ENCODE results near the gene EEF2KMT.
"Not testable (repeated sequence)": the region's sequence is repeated elsewhere in the genome, so short reads cannot be mapped to it uniquely, and the experiment has no call there.

GRCh38 chr16:5093746-5094145 lies 3.8 kb downstream of the EEF2KMT start:
- not testable (repeated sequence) for TF ChIP-seq CTCF, POLR2A (IDR thresholded peaks at IDR 0.05)
